Sigmoid colon (tissue), 7 donors: ENCODE results near the gene MRPL21. TPM values are rescaled to one million over a fixed set of nuclear protein-coding genes. Genes with fewer than 3 reads are reported as not detected.
"Not testable (repeated sequence)": the region's sequence is repeated elsewhere in the genome, so short reads cannot be mapped to it uniquely, and the experiment has no call there.

Experiments used
- DNase-seq: peaks from one replicate; pipeline ENCODE4 v3.0.0-alpha.2; 2019
- H3K27ac ChIP-seq, 4 donors: fragments of 200-600 bp; sonication (generic); one replicate each; pipeline ENCODE4 v1.5.1; 2016 to 2019; ENCODE audit warnings: mild to moderate bottlenecking in 1 of 4
- H3K27me3 ChIP-seq, 3 donors: fragments of 200-600 bp; sonication (generic); one replicate each; pipeline ENCODE4 v1.5.1; 2019; ENCODE audit warnings: mild to moderate bottlenecking in 1 of 3
- H3K36me3 ChIP-seq, 4 donors: fragments of 200-600 bp; sonication (generic); one replicate each; pipeline ENCODE4 v1.5.1; 2016 to 2019
- H3K4me1 ChIP-seq, 4 donors: fragments of 200-600 bp; sonication (generic); one replicate each; pipeline ENCODE4 v1.5.1; 2017 to 2019
- H3K4me3 ChIP-seq, 4 donors: fragments of 200-600 bp; sonication (generic); one replicate each; pipeline ENCODE4 v1.5.1; 2017 to 2019; ENCODE audit warnings: mild to moderate bottlenecking in 2 of 4, moderate library complexity in 1 of 4
- H3K9me3 ChIP-seq, 4 donors: fragments of 200-600 bp in 3 of 4; sonication (generic) in 3 of 4; one replicate each; pipeline versions ENCODE4 v1.5.1 to v1.6.1; 2013 to 2019
- CTCF ChIP-seq, 4 experiments: fragments of 450-650 bp in 3 of 4; fragments of 200-600 bp in 1 of 4; IDR thresholded peaks; one replicate each; pipeline ENCODE4 v1.5.1; 2016 to 2019; ENCODE audit warnings: antibody characterized with exemption in 4 of 4, mild to moderate bottlenecking in 3 of 4, moderate library complexity in 2 of 4
- EP300 ChIP-seq, 4 donors: sonication (generic); formaldehyde crosslinking; IDR thresholded peaks; one replicate each; pipeline ENCODE4 v1.6.1; 2017; ENCODE audit warnings: antibody characterized with exemption in 4 of 4
- POLR2A ChIP-seq, 2 donors: fragments of 450-650 bp; IDR thresholded peaks; one replicate each; pipeline ENCODE4 v1.6.1; 2016; ENCODE audit warnings: antibody characterized with exemption in 2 of 2, mild to moderate bottlenecking in 2 of 2, moderate library complexity in 2 of 2
- POLR2AphosphoS5 ChIP-seq, 4 donors: sonication (generic); formaldehyde crosslinking; IDR thresholded peaks; one replicate each; pipeline ENCODE4 v1.6.1; 2017; ENCODE audit warnings: antibody characterized with exemption in 4 of 4
- WGBS, 2 donors: extraction: QIAGEN DNeasy Blood & Tissue Kit; methylation state at CpG; one replicate each; pipeline ENCODE4 v1.1.7; 2013; 5-methylcytosine and 5-hydroxymethylcytosine counted together
- intact Hi-C: fragments of 100-400 bp; cut with DNase I; formaldehyde crosslinking; loops from one replicate; pipeline ENCODE4 v1.15.1; 2023
- polyA plus RNA-seq, 3 donors: library from polyadenylated mRNA; stranded (reverse); fragments of 200-250 nt; gene quantifications; one replicate each; pipeline ENCODE4 v1.2.3, GENCODE V29; 2013
- total RNA-seq, 4 donors: library from RNA; depleted of rRNA; stranded (reverse); fragments of >200 nt; gene quantifications; one replicate each; pipeline ENCODE4 v1.1.0, GENCODE V29; 2016
- donor health status: healthy with polysubstance abuse.
- donor health status: Bipolar disorder and iron deficiency.
- donor health status: healthy.

The MRPL21 gene
- total and polyA plus RNA-seq, 7 donors: 53.7 to 134 (median 99.1) TPM

GRCh38 chr11:68892576-68892975 lies 11.1 kb downstream of the MRPL21 start:
- Histone ChIP-seq H3K27me3 (no peaks in the 10 kb centered on the region), H3K4me3 (no peak overlapping the region), H3K4me1 (peaks cover 0 to 20% (median 13%) of the 10 kb centered on the region in 4 donors), H3K27ac (no peak overlapping the region), H3K9me3 (no peaks in the 10 kb centered on the region), H3K36me3 (peaks cover 25 to 72% (median 53%) of the 10 kb centered on the region in 4 donors)
- WGBS, 2 donors: 95 to 97% methylated on average over 20 of the region's 20 CpGs
- no peak for DNase-seq
- intact Hi-C loops: no loop called here
- TF ChIP-seq POLR2AphosphoS5 (IDR thresholded peaks at IDR 0.05) (no peak), CTCF (IDR thresholded peaks at IDR 0.05) (no peak), POLR2A (IDR thresholded peaks at IDR 0.05) (no peak), EP300 (IDR thresholded peaks at IDR 0.05) (no peak)

GRCh38 chr11:68891351-68891948 lies 12.2 kb downstream of the MRPL21 start:
- H3K9me3 ChIP-seq: no peaks in the 10 kb centered on the region
- H3K4me3 ChIP-seq: no peak overlapping the region

GRCh38 chr11:68890490-68891231 lies 13.0 kb downstream of the MRPL21 start:
- TF ChIP-seq POLR2A (IDR thresholded peaks at IDR 0.05): no peak
- TF ChIP-seq POLR2AphosphoS5 (IDR thresholded peaks at IDR 0.05): peak in 3 of 4 donors; percentile 14 to 51 (median 24)
- Histone ChIP-seq H3K9me3 (no peaks in the 10 kb centered on the region), H3K27ac (peak overlapping the region; percentile 45 to 74 (median 62)), H3K27me3 (no peaks in the 10 kb centered on the region), H3K4me3 (no peak overlapping the region), H3K36me3 (peaks cover 7 to 53% (median 35%) of the 10 kb centered on the region in 4 donors), H3K4me1 (peaks cover 0 to 20% (median 13%) of the 10 kb centered on the region in 4 donors)
- peak; percentile 92 for DNase-seq
- WGBS, 2 donors: 67 to 78% methylated on average over 17 of the region's 17 CpGs
- intact Hi-C loops: no loop called here

More at GRCh38 chr11:68891351-68891948, 12.2 kb downstream of the MRPL21 start:
- Histone ChIP-seq H3K36me3 (peaks cover 14 to 61% (median 41%) of the 10 kb centered on the region in 4 donors), H3K27me3 (no peaks in the 10 kb centered on the region), H3K27ac (peak overlapping the region; percentile 27 to 74 (median 62)), H3K4me1 (peaks cover 0 to 20% (median 13%) of the 10 kb centered on the region in 4 donors)
- TF ChIP-seq POLR2A (IDR thresholded peaks at IDR 0.05) (no peak), CTCF (IDR thresholded peaks at IDR 0.05) (no peak), POLR2AphosphoS5 (IDR thresholded peaks at IDR 0.05) (no peak), EP300 (IDR thresholded peaks at IDR 0.05) (no peak)
- DNase-seq: no peak
- WGBS, 2 donors: 83 to 91% methylated on average over 17 of the region's 17 CpGs
- intact Hi-C loops: no loop called here

GRCh38 chr11:68889948-68890446 lies 13.6 kb downstream of the MRPL21 start:
- DNase-seq: peak; percentile 78
- no peak for TF ChIP-seq POLR2A (IDR thresholded peaks at IDR 0.05)
- peak in 2 of 4 experiments; percentile 27 to 38 for TF ChIP-seq CTCF (IDR thresholded peaks at IDR 0.05)
- no peak for TF ChIP-seq EP300 (IDR thresholded peaks at IDR 0.05)
- TF ChIP-seq POLR2AphosphoS5 (IDR thresholded peaks at IDR 0.05): no peak
- WGBS, 2 donors: 74 to 83% methylated on average over 18 of the region's 18 CpGs
- Histone ChIP-seq H3K4me3 (no peak overlapping the region), H3K27me3 (no peaks in the 10 kb centered on the region), H3K9me3 (no peaks in the 10 kb centered on the region), H3K27ac (peak overlapping the region; percentile 45 to 74 (median 62)), H3K4me1 (peaks cover 0 to 20% (median 13%) of the 10 kb centered on the region in 4 donors), H3K36me3 (peaks cover 4 to 46% (median 28%) of the 10 kb centered on the region in 4 donors)
- intact Hi-C loops: no loop called here

GRCh38 chr11:68884827-68885226 lies 18.8 kb downstream of the MRPL21 start:
- intact Hi-C loops, H3K36me3 ChIP-seq, H3K4me1 ChIP-seq, H3K27ac ChIP-seq, DNase-seq, H3K9me3 ChIP-seq, H3K27me3 ChIP-seq, H3K4me3 ChIP-seq: not testable (repeated sequence)
- 93 to 94% methylated on average over 15 of the region's 15 CpGs for WGBS, 2 donors
